B cell (primary cell): ENCODE data around the gene CSF1.

Experiments
- EZH2 ChIP-seq: IDR thresholded peaks from 2 replicates; pipeline ENCODE4 v1.6.1; 2012; ENCODE audit warnings: borderline replicate concordance, low read depth, mild to moderate bottlenecking, moderate library complexity, low read length; ENCODE audit not compliant: insufficient read depth, poor library complexity, severe bottlenecking
- TF ChIP-seq, protein P1 (sequence below): fragments of 200-600 bp; IDR thresholded peaks from one replicate; pipeline ENCODE4 v1.8.0; 2022; ENCODE audit warnings: antibody characterized with exemption, mild to moderate bottlenecking

DNA sequence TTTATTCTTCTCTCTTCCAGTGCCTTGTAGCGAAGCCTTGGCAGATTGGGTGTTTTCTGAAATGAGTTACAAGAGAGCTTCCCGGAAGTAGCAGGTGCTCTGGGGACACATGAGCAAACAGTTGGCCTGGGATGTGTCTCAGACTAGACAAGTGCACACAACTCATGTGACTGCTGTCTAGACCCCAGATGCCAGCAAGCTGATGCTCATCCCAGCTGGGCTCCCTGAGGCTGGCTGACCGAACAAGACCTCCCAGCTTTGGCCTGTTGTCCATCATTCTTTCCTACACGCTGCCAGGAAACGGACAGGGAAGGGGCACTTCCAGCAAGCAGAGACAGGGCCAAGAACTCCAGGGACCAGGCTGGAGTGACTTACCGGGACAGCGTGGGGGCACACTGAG is 18.7 kb upstream of the CSF1 start:
- no peak for TF ChIP-seq EZH2
- TF ChIP-seq, protein P1, sequence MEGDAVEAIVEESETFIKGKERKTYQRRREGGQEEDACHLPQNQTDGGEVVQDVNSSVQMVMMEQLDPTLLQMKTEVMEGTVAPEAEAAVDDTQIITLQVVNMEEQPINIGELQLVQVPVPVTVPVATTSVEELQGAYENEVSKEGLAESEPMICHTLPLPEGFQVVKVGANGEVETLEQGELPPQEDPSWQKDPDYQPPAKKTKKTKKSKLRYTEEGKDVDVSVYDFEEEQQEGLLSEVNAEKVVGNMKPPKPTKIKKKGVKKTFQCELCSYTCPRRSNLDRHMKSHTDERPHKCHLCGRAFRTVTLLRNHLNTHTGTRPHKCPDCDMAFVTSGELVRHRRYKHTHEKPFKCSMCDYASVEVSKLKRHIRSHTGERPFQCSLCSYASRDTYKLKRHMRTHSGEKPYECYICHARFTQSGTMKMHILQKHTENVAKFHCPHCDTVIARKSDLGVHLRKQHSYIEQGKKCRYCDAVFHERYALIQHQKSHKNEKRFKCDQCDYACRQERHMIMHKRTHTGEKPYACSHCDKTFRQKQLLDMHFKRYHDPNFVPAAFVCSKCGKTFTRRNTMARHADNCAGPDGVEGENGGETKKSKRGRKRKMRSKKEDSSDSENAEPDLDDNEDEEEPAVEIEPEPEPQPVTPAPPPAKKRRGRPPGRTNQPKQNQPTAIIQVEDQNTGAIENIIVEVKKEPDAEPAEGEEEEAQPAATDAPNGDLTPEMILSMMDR: no peak
